ENCODE results near the gene SOAT1. TPM values are rescaled to one million over a fixed set of nuclear protein-coding genes. Genes with fewer than 3 reads are reported as not detected.
"Not testable (repeated sequence)": the region's sequence is repeated elsewhere in the genome, so short reads cannot be mapped to it uniquely, and the experiment has no call there.

SOAT1 gene
- total and polyA plus RNA-seq, 2 donors (not counting 1 experiment from before 2014, with no cell fraction given), result 3.1 to 25.1 TPM

- no peaks in the 10 kb centered on the region for H3K9me3 ChIP-seq (ENCODE audit: control extremely low read depth in 1 of 3, control insufficient read depth in 2 of 3, insufficient read depth in 1 of 3, low read length in 2 of 3)
- intact Hi-C loops (cut with micrococcal nuclease), result no loop called here
- Mint-ChIP-seq H3K4me3 (no peak overlapping the region), H3K9me3 (ENCODE audit: insufficient read depth) (no peaks in the 10 kb centered on the region), H3K27ac (no peak overlapping the region), H3K27me3 (no peaks in the 10 kb centered on the region), H3K4me1 (no peaks in the 10 kb centered on the region)
- TF ChIP-seq EZH2 (IDR thresholded peaks at IDR 0.05; ENCODE audit: borderline replicate concordance, insufficient read depth, low read depth, low read length, poor library complexity, severe bottlenecking) (no peak), CTCF (IDR thresholded peaks at IDR 0.05) (no peak)
- DNase-seq (no peak), ATAC-seq (ENCODE audit: low read depth) (no peak)
- no peaks in the 10 kb centered on the region for H3K79me2 ChIP-seq (ENCODE audit: control insufficient read depth, insufficient read depth, low read length)
- no CpG with 5 or more reads among the region's 2 CpGs for WGBS (ENCODE audit: insufficient coverage)
- H4K20me1 ChIP-seq (ENCODE audit: control insufficient read depth, insufficient read depth, low read length, poor library complexity, severe bottlenecking), result no peaks in the 10 kb centered on the region
- H3K27me3 ChIP-seq (replicated peaks in 1 of 4; ENCODE audit: control extremely low read depth in 1 of 4, control insufficient read depth in 3 of 4, insufficient read depth in 4 of 4, low read length in 3 of 4), result no peaks in the 10 kb centered on the region
- H3K9ac ChIP-seq (ENCODE audit: low read length), result no peak overlapping the region
- ChIA-PET POLR2A (interaction anchor here (0.7 kb wide), 1 partner anchor 137 kb away, joined by 4 read pairs; no protein-coding TSS in a partner anchor), CTCF (interaction anchor here (0.7 to 1.2 kb wide), 2 partner anchors 13 to 1041 kb away, joined by 4 read pairs; partner anchors contain the start of gene AXDND1)
- H3K36me3 ChIP-seq (replicated peaks in 1 of 2; ENCODE audit: control extremely low read depth in 1 of 2, control insufficient read depth in 1 of 2, extremely low read depth in 1 of 2, insufficient read depth in 2 of 2, low read length in 1 of 2), result peaks cover 18 to 29% of the 10 kb centered on the region in 2 experiments
- no peak overlapping the region for H3K4me3 ChIP-seq (ENCODE audit: control extremely low read depth in 1 of 5, extremely low read depth in 1 of 5, insufficient read depth in 1 of 5, low read depth in 2 of 5, low read length in 4 of 5)
- H2AFZ ChIP-seq (ENCODE audit: insufficient read depth, low read depth, low read length, poor library complexity, severe bottlenecking), result no peak overlapping the region
- no peak overlapping the region for H3K4me2 ChIP-seq (replicated peaks; ENCODE audit: low read depth, low read length, poor library complexity, severe bottlenecking)
- H3K27ac ChIP-seq (ENCODE audit: low read length in 2 of 2), result no peak overlapping the region
- no peaks in the 10 kb centered on the region for H3K4me1 ChIP-seq (ENCODE audit: control insufficient read depth in 2 of 2, insufficient read depth in 2 of 2, low read length in 2 of 2)
Observed at GRCh38 chr1:179352236-179352635, 58.6 kb downstream of the SOAT1 start.

GRCh38 chr1:179353546-179353945 is 59.9 kb downstream of the SOAT1 start:
- H3K79me2 ChIP-seq (ENCODE audit: control insufficient read depth, insufficient read depth, low read length), result no peaks in the 10 kb centered on the region
- H3K4me1 ChIP-seq (ENCODE audit: control insufficient read depth in 2 of 2, insufficient read depth in 2 of 2, low read length in 2 of 2), result no peaks in the 10 kb centered on the region
- no peak overlapping the region for H3K27ac ChIP-seq (ENCODE audit: low read length in 2 of 2)
- no peak overlapping the region for H3K4me3 ChIP-seq (ENCODE audit: control extremely low read depth in 1 of 5, extremely low read depth in 1 of 5, insufficient read depth in 1 of 5, low read depth in 2 of 5, low read length in 4 of 5)
- no peaks in the 10 kb centered on the region for H3K9me3 Mint-ChIP-seq (ENCODE audit: insufficient read depth)
- H3K4me2 ChIP-seq (replicated peaks; ENCODE audit: low read depth, low read length, poor library complexity, severe bottlenecking), result no peak overlapping the region
- no peak for DNase-seq
- CTCF ChIA-PET, result no interaction called here
- H3K4me1 Mint-ChIP-seq, result no peaks in the 10 kb centered on the region
- no peak for ATAC-seq (ENCODE audit: low read depth)
- H3K27me3 Mint-ChIP-seq, result no peaks in the 10 kb centered on the region
- 96% methylated on average over 4 of the region's 5 CpGs for WGBS (ENCODE audit: insufficient coverage)
- H3K9ac ChIP-seq (ENCODE audit: low read length), result no peak overlapping the region
- no peak for TF ChIP-seq CTCF (IDR thresholded peaks at IDR 0.05)
- no peak for TF ChIP-seq EZH2 (IDR thresholded peaks at IDR 0.05; ENCODE audit: borderline replicate concordance, insufficient read depth, low read depth, low read length, poor library complexity, severe bottlenecking)
- H2AFZ ChIP-seq (ENCODE audit: insufficient read depth, low read depth, low read length, poor library complexity, severe bottlenecking), result no peak overlapping the region
- H3K9me3 ChIP-seq (ENCODE audit: control extremely low read depth in 1 of 3, control insufficient read depth in 2 of 3, insufficient read depth in 1 of 3, low read length in 2 of 3), result no peaks in the 10 kb centered on the region
- no peak overlapping the region for H3K4me3 Mint-ChIP-seq
- no peak overlapping the region for H3K27ac Mint-ChIP-seq
- POLR2A ChIA-PET, result no interaction called here
- intact Hi-C loops (cut with micrococcal nuclease), result no loop called here
- no peaks in the 10 kb centered on the region for H3K27me3 ChIP-seq (replicated peaks in 1 of 4; ENCODE audit: control extremely low read depth in 1 of 4, control insufficient read depth in 3 of 4, insufficient read depth in 4 of 4, low read length in 3 of 4)
- H4K20me1 ChIP-seq (ENCODE audit: control insufficient read depth, insufficient read depth, low read length, poor library complexity, severe bottlenecking), result no peaks in the 10 kb centered on the region
- H3K36me3 ChIP-seq (replicated peaks in 1 of 2; ENCODE audit: control extremely low read depth in 1 of 2, control insufficient read depth in 1 of 2, extremely low read depth in 1 of 2, insufficient read depth in 2 of 2, low read length in 1 of 2), result peaks cover 18 to 26% of the 10 kb centered on the region in 2 experiments

GRCh38 chr1:179361631-179362030 is 68.0 kb downstream of the SOAT1 start:
- peaks cover 4 to 12% of the 10 kb centered on the region in 2 donors for H3K4me1 ChIP-seq (ENCODE audit: control insufficient read depth in 2 of 2, insufficient read depth in 2 of 2, low read length in 2 of 2)
- H3K27ac Mint-ChIP-seq; H3K36me3 ChIP-seq (replicated peaks in 1 of 2; ENCODE audit: control extremely low read depth in 1 of 2, control insufficient read depth in 1 of 2, extremely low read depth in 1 of 2, insufficient read depth in 2 of 2, low read length in 1 of 2); H3K9me3 Mint-ChIP-seq (ENCODE audit: insufficient read depth); H3K9me3 ChIP-seq (ENCODE audit: control extremely low read depth in 1 of 3, control insufficient read depth in 2 of 3, insufficient read depth in 1 of 3, low read length in 2 of 3); POLR2A ChIA-PET; H3K27ac ChIP-seq (ENCODE audit: low read length in 2 of 2); DNase-seq; H3K4me3 ChIP-seq (ENCODE audit: control extremely low read depth in 1 of 5, extremely low read depth in 1 of 5, insufficient read depth in 1 of 5, low read depth in 2 of 5, low read length in 4 of 5); H3K9ac ChIP-seq (ENCODE audit: low read length); H3K4me1 Mint-ChIP-seq; H3K4me3 Mint-ChIP-seq; H3K4me2 ChIP-seq (replicated peaks; ENCODE audit: low read depth, low read length, poor library complexity, severe bottlenecking); H3K27me3 Mint-ChIP-seq; H3K79me2 ChIP-seq (ENCODE audit: control insufficient read depth, insufficient read depth, low read length); ATAC-seq (ENCODE audit: low read depth); CTCF ChIA-PET; H4K20me1 ChIP-seq (ENCODE audit: control insufficient read depth, insufficient read depth, low read length, poor library complexity, severe bottlenecking); H2AFZ ChIP-seq (ENCODE audit: insufficient read depth, low read depth, low read length, poor library complexity, severe bottlenecking); H3K27me3 ChIP-seq (replicated peaks in 1 of 4; ENCODE audit: control extremely low read depth in 1 of 4, control insufficient read depth in 3 of 4, insufficient read depth in 4 of 4, low read length in 3 of 4): not testable (repeated sequence)
- intact Hi-C loops (cut with micrococcal nuclease), result loop anchor here (10.0 kb wide), 1 partner anchor 523 kb away; the partner anchor contains the start of gene TOR1AIP1
- WGBS (ENCODE audit: insufficient coverage), result 100% methylated on average over 1 of the region's 2 CpGs

Data from B cell (primary cell).